Calu3 (cell line): ENCODE data around the gene SYNGR1. TPM values are rescaled to one million over a fixed set of nuclear protein-coding genes. Genes with fewer than 3 reads are reported as not detected.

ENCODE experiments used
- BruUV-seq: library from RNA; stranded (reverse); fragments of 400-500 nt; replicated peaks from 2 replicates; lab custom pipeline; 2021; lab: Mats Ljungman, UMichigan
- CTCF ChIA-PET: fragments of 300-600 bp; sonication (Branson Sonifier 250); formaldehyde crosslinking; loops from one replicate; lab custom pipeline; 2022; ENCODE audit warnings: antibody characterized with exemption; lab: Charles Lee
- DNase-seq: peaks from one replicate; pipeline ENCODE4 v3.0.0; 2022
- H3K27ac Mint-ChIP-seq: one replicate; pipeline ENCODE4 v1.8.0; 2022; ENCODE audit warnings: mixed read lengths; ENCODE audit not compliant: unreplicated experiment
- H3K27me3 Mint-ChIP-seq: one replicate; pipeline ENCODE4 v1.8.0; 2022; ENCODE audit warnings: mixed read lengths; ENCODE audit not compliant: unreplicated experiment
- H3K36me3 Mint-ChIP-seq: one replicate; pipeline ENCODE4 v1.8.0; 2022; ENCODE audit warnings: mild to moderate bottlenecking, moderate library complexity, mixed read lengths; ENCODE audit not compliant: insufficient read depth, unreplicated experiment
- H3K4me1 Mint-ChIP-seq: one replicate; pipeline ENCODE4 v1.8.0; 2022; ENCODE audit warnings: mild to moderate bottlenecking, low read depth, mixed read lengths; ENCODE audit not compliant: unreplicated experiment
- H3K4me3 Mint-ChIP-seq: one replicate; pipeline ENCODE4 v1.8.0; 2022; ENCODE audit warnings: mild to moderate bottlenecking, low read depth, moderate library complexity, mixed read lengths; ENCODE audit not compliant: unreplicated experiment
- H3K9me3 Mint-ChIP-seq: one replicate; pipeline ENCODE4 v1.8.0; 2022; ENCODE audit warnings: low read depth, mixed read lengths; ENCODE audit not compliant: unreplicated experiment
- CTCF ChIP-seq: fragments of 200-600 bp; IDR thresholded peaks from one replicate; pipeline ENCODE4 v1.8.0; 2022; ENCODE audit warnings: antibody characterized with exemption; ENCODE audit not compliant: unreplicated experiment
- intact Hi-C: fragments of 100-400 bp; cut with micrococcal nuclease; formaldehyde crosslinking; loops from one replicate; pipeline ENCODE4 v1.10.0; 2022; ENCODE audit not compliant: unreplicated experiment
- total RNA-seq: library from RNA; stranded (reverse); gene quantifications from 2 replicates; pipeline ENCODE4 v1.2.3, GENCODE V29; 2022

The SYNGR1 gene
- total RNA-seq, 1 experiment from 2014 or later, result 12.3 TPM

GRCh38 chr22:39414886-39415285 is 65.1 kb downstream of the SYNGR1 start:
- H3K4me1 Mint-ChIP-seq, result no peaks in the 10 kb centered on the region
- no peak overlapping the region for H3K4me3 Mint-ChIP-seq
- DNase-seq, result no peak
- CTCF ChIA-PET, result no interaction called here
- intact Hi-C loops, result no loop called here
- BruUV-seq, result no TSS peak
- H3K27ac Mint-ChIP-seq, result no peak overlapping the region
- no peak for TF ChIP-seq CTCF
- peaks cover 12% of the 10 kb centered on the region for H3K36me3 Mint-ChIP-seq
- H3K9me3 Mint-ChIP-seq, result no peaks in the 10 kb centered on the region
- no peaks in the 10 kb centered on the region for H3K27me3 Mint-ChIP-seq

DNA sequence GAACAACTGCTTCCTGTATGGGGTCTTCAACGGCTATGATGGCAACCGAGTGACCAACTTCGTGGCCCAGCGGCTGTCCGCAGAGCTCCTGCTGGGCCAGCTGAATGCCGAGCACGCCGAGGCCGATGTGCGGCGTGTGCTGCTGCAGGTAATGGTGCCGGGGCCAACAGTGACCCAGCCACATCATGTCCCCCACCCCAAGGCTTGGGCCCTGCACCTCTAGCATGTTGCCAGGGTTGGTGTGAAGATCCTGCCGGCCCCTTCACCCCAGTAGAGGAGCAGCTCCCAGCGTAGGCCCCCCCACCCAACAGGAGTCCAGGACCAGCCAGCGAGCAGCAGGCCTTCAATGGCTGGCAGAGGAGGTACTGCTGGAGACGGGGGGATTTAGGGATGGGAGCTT is 65.7 kb downstream of the SYNGR1 start:
- no peaks in the 10 kb centered on the region for H3K9me3 Mint-ChIP-seq
- DNase-seq, result no peak
- H3K27me3 Mint-ChIP-seq, result no peaks in the 10 kb centered on the region
- no peak for TF ChIP-seq CTCF
- peaks cover 12% of the 10 kb centered on the region for H3K36me3 Mint-ChIP-seq
- H3K4me1 Mint-ChIP-seq, result no peaks in the 10 kb centered on the region
- BruUV-seq, result no TSS peak
- CTCF ChIA-PET, result no interaction called here
- intact Hi-C loops, result no loop called here
- H3K27ac Mint-ChIP-seq, result no peak overlapping the region
- no peak overlapping the region for H3K4me3 Mint-ChIP-seq

DNA sequence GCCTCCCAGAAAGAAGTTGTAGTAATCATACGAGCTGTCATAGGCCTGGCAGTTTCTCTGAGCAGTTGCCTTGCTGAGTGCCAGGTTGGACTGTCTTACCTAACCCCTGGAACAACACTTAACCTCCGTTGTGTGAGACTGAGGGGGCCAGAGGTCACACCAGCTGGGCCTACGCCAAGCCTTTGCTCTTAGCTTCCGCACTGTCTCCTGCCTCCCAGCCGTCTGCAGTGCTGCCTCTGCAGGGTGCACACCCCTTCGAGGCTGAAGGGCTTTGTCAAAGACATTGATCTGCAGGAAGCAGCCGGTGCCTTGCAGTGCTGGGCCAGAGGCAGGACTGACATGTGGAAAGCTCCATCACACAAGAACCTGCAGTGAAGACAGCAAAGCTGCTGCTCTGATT is 66.5 kb downstream of the SYNGR1 start:
- Mint-ChIP-seq H3K27ac (no peak overlapping the region), H3K9me3 (no peaks in the 10 kb centered on the region)
- CTCF ChIA-PET, result no interaction called here

DNA sequence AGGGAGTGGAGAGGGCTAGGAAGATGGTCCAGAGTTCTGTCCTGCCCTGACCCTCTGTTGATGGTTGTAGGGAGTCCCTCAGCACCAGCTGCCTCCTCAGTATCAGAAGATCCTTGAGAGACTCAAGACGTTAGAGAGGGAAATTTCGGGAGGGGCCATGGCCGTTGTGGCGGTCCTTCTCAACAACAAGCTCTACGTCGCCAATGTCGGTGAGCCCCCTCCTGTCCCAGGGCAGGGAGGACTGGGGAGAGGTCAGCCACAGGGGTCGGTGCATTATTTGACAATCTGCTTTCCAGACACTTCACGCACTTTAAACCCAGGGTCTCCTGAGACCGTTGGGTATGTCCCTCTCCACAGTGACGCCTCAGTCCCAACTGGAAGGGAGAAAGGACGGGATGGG is 67.8 kb downstream of the SYNGR1 start:
- no peak for DNase-seq
- Mint-ChIP-seq H3K4me1 (no peaks in the 10 kb centered on the region), H3K36me3 (peaks cover 18% of the 10 kb centered on the region), H3K4me3 (no peak overlapping the region), H3K27me3 (no peaks in the 10 kb centered on the region), H3K9me3 (no peaks in the 10 kb centered on the region), H3K27ac (no peak overlapping the region)
- intact Hi-C loops, result no loop called here
- CTCF ChIA-PET, result no interaction called here
- BruUV-seq, result no TSS peak
- TF ChIP-seq CTCF, result no peak

More for the DNA sequence above, 66.5 kb downstream of the SYNGR1 start:
- no peaks in the 10 kb centered on the region for H3K27me3 Mint-ChIP-seq
- H3K36me3 Mint-ChIP-seq, result peaks cover 12% of the 10 kb centered on the region
- no TSS peak for BruUV-seq
- H3K4me1 Mint-ChIP-seq, result no peaks in the 10 kb centered on the region
- intact Hi-C loops, result no loop called here
- no peak for TF ChIP-seq CTCF
- H3K4me3 Mint-ChIP-seq, result no peak overlapping the region
- no peak for DNase-seq
